GM12878 (cell line): ENCODE data around the gene ZNF566. TPM values are rescaled to one million over a fixed set of nuclear protein-coding genes. Genes with fewer than 3 reads are reported as not detected.
A peak's percentile ranks its signal among the peaks of the same experiment; 100 is the strongest.

ENCODE experiments used
- ATAC-seq: fragments of 200-7000 bp; cut with Tn5 transposase; 3 replicates; pipeline ENCODE4 v1.9.1; 2020; ENCODE audit warnings: mild to moderate bottlenecking, moderate library complexity
- BruUV-seq: library from RNA; stranded (reverse); fragments of 400-500 nt; replicated peaks from 2 replicates; lab custom pipeline; 2021; lab: Mats Ljungman, UMichigan
- CTCF ChIA-PET: fragments of 300-600 bp; sonication (Branson Sonifier 250); formaldehyde crosslinking; extraction: SDS; loops from one replicate; lab custom pipeline; 2021; ENCODE audit warnings: inconsistent platforms; lab: Yijun Ruan, JAX
- POLR2A ChIA-PET: fragments of 350-600 bp; formaldehyde crosslinking; extraction: SDS; loops from one replicate; lab custom pipeline; 2021; ENCODE audit warnings: inconsistent platforms; lab: Charles Lee
- RAD21 ChIA-PET: fragments of 300-600 bp; sonication (Branson Sonifier 250); formaldehyde crosslinking; loops from one replicate; lab custom pipeline; 2023; ENCODE audit warnings: antibody characterized with exemption; ENCODE audit not compliant: unreplicated experiment; lab: Charles Lee
- SMC1A ChIA-PET: fragments of 300-600 bp; sonication (Branson Sonifier 250); formaldehyde crosslinking; loops from one replicate; lab custom pipeline; 2023; ENCODE audit not compliant: unreplicated experiment, uncharacterized antibody; lab: Charles Lee
- DNase-seq: peaks from one replicate; pipeline ENCODE4 v3.0.0-alpha.2; 2011; ENCODE audit warnings: low read depth, low spot score
- FAIRE-seq: peaks from 3 replicates; lab custom pipeline; 2011; peaks lifted over from hg19 to GRCh38; lab: Jason Lieb, UNC
- H2AFZ ChIP-seq: 2 replicates; pipeline ENCODE4 v1.6.0; 2011; ENCODE audit warnings: low read depth, low read length, control low read depth; ENCODE audit not compliant: control insufficient read depth
- H3K27ac ChIP-seq: 2 replicates; pipeline ENCODE4 v1.5.1; 2011; ENCODE audit warnings: control low read depth; ENCODE audit not compliant: control insufficient read depth, insufficient read depth
- H3K27me3 ChIP-seq, 2 experiments: replicated peaks in 1 of 2; 2 replicates each; pipeline versions ENCODE4 v1.6.0 to v1.6.1; 2011; ENCODE audit warnings: low read length in 1 of 2; ENCODE audit not compliant: control insufficient read depth in 2 of 2, insufficient read depth in 2 of 2
- H3K36me3 ChIP-seq, 2 experiments: 2 replicates each; pipeline ENCODE4 v1.5.1; 2011; ENCODE audit warnings: low read length in 1 of 2; ENCODE audit not compliant: control insufficient read depth in 2 of 2, insufficient read depth in 2 of 2
- H3K4me1 ChIP-seq: 2 replicates; pipeline ENCODE4 v1.6.1; 2011; ENCODE audit warnings: mild to moderate bottlenecking, low read length, moderate library complexity, mixed read lengths; ENCODE audit not compliant: control insufficient read depth, insufficient read depth
- H3K4me2 ChIP-seq: 2 replicates; pipeline ENCODE4 v1.6.0; 2011; ENCODE audit warnings: control low read depth; ENCODE audit not compliant: control insufficient read depth, insufficient read depth
- H3K4me3 ChIP-seq: fragments of 200-600 bp; sonication (generic); 2 replicates; pipeline ENCODE4 v1.5.1; 2016
- H3K79me2 ChIP-seq: 2 replicates; pipeline ENCODE4 v1.6.0; 2011; ENCODE audit warnings: low read length; ENCODE audit not compliant: control insufficient read depth, insufficient read depth
- H3K9ac ChIP-seq: 2 replicates; pipeline ENCODE4 v1.8.0; 2011; ENCODE audit warnings: low read length, control low read depth, mixed read lengths; ENCODE audit not compliant: control insufficient read depth, insufficient read depth
- H3K9me3 ChIP-seq: replicated peaks from 3 replicates; pipeline ENCODE4 v1.5.1; 2011; ENCODE audit warnings: mild to moderate bottlenecking, low read length; ENCODE audit not compliant: control insufficient read depth, insufficient read depth
- H4K20me1 ChIP-seq: 2 replicates; pipeline ENCODE4 v1.6.0; 2011; ENCODE audit not compliant: control insufficient read depth, insufficient read depth
- CBX3 ChIP-seq: fragments of 200-600 bp; sonication (generic); IDR thresholded peaks from 2 replicates; pipeline ENCODE4 v1.6.1; 2016; ENCODE audit warnings: low read depth, borderline replicate concordance
- DPF2 ChIP-seq: fragments of 450-650 bp; IDR thresholded peaks from 2 replicates; pipeline ENCODE4 v1.6.1; 2017; ENCODE audit warnings: mild to moderate bottlenecking
- NFYB ChIP-seq: IDR thresholded peaks from 2 replicates; pipeline ENCODE4 v1.6.1; 2011; ENCODE audit warnings: low read depth, mild to moderate bottlenecking, low read length, improper control_type of control experiment, moderate library complexity; ENCODE audit not compliant: insufficient read depth
- PKNOX1 ChIP-seq: fragments of 450-650 bp; IDR thresholded peaks from 2 replicates; pipeline ENCODE4 v1.6.1; 2016; ENCODE audit warnings: mild to moderate bottlenecking
- PML ChIP-seq: IDR thresholded peaks from 2 replicates; pipeline ENCODE4 v1.6.1; 2012; ENCODE audit warnings: low read length, inconsistent platforms
- POLR2AphosphoS5 ChIP-seq: IDR thresholded peaks from 2 replicates; pipeline ENCODE4 v1.6.1; 2011; ENCODE audit warnings: mild to moderate bottlenecking, low read length, inconsistent platforms
- RAD51 ChIP-seq: fragments of 450-650 bp; IDR thresholded peaks from 2 replicates; pipeline ENCODE4 v1.6.1; 2016; ENCODE audit warnings: moderate library complexity, mild to moderate bottlenecking, inconsistent platforms
- RFX5 ChIP-seq: IDR thresholded peaks from 2 replicates; pipeline ENCODE4 v1.6.1; 2011; ENCODE audit warnings: low read depth, low read length, improper control_type of control experiment
- YY1 ChIP-seq: IDR thresholded peaks from 2 replicates; pipeline ENCODE4 v1.6.1; 2011; ENCODE audit warnings: low read depth, mild to moderate bottlenecking, low read length
- ZBTB33 ChIP-seq: fragments of 450-650 bp; IDR thresholded peaks from 2 replicates; pipeline ENCODE4 v1.6.1; 2017; ENCODE audit warnings: mild to moderate bottlenecking
- ZNF207 ChIP-seq: fragments of 450-650 bp; IDR thresholded peaks from 2 replicates; pipeline ENCODE4 v1.6.1; 2014; ENCODE audit warnings: antibody characterized with exemption, mild to moderate bottlenecking, borderline replicate concordance
- ZNF274 ChIP-seq: IDR thresholded peaks from one replicate; pipeline ENCODE4 v1.8.0; 2011; ENCODE audit not compliant: insufficient read length, insufficient read depth
- WGBS: methylation state at CpG from one replicate; pipeline ENCODE4 v1.1.6; 2016; ENCODE audit warnings: low lambda C conversion rate; ENCODE audit not compliant: insufficient replicate concordance, insufficient coverage; ENCODE audit errors: missing lambda C conversion rate; 5-methylcytosine and 5-hydroxymethylcytosine counted together
- in situ Hi-C: fragments of 300-500 bp; cut with MboI; formaldehyde crosslinking; loops from 9 replicates; pipeline ENCODE4 v1.14.3; 2018; ENCODE audit warnings: mixed read lengths
- intact Hi-C: fragments of 100-400 bp; cut with micrococcal nuclease; formaldehyde crosslinking; loops from one replicate; pipeline ENCODE4 v1.14.2; 2022; ENCODE audit not compliant: unreplicated experiment
- polyA plus RNA-seq, 11 experiments: library from polyadenylated mRNA; depleted of rRNA in 4 of 11; unstranded in 6 of 11; stranded (reverse) in 5 of 11; fragments of >200 nt; fragmentation: Nextera tagmentation in 4 of 11; fragmentation: Illumina TruSeq in 1 of 11; extraction: Ambion mirVana in 4 of 11; extraction: Trizol in 1 of 11; gene quantifications; 1 replicate in 1 of 11; 2 replicates in 10 of 11; pipeline versions ENCODE4 v1.2.1 to v1.2.3, GENCODE V29; 2011 to 2016; ENCODE audit warnings: inconsistent platforms in 2 of 11, missing spikeins in 2 of 11, low read depth in 1 of 11
- total RNA-seq, 4 experiments: library from RNA; depleted of rRNA in 3 of 4; stranded (reverse); fragments of >200 nt in 3 of 4; fragmentation: Illumina TruSeq in 1 of 4; extraction: Trizol in 1 of 4; gene quantifications; 2 replicates each; pipeline versions ENCODE4 v1.2.1 to v1.2.3, GENCODE V29; 2013 to 2021
- TF ChIP-seq, protein P1 (sequence below): fragments of 450-650 bp; IDR thresholded peaks from 2 replicates; pipeline ENCODE4 v1.6.1; 2017; ENCODE audit warnings: mild to moderate bottlenecking, low read depth, inconsistent platforms; ENCODE audit not compliant: poor library complexity, severe bottlenecking

ZNF566 gene
- total and polyA plus RNA-seq, 10 of the 15 experiments (the other 5 are each of a cell fraction or from before 2014, with no cell fraction given) = 2.5 to 5.8 (median 3.9) TPM

DNA sequence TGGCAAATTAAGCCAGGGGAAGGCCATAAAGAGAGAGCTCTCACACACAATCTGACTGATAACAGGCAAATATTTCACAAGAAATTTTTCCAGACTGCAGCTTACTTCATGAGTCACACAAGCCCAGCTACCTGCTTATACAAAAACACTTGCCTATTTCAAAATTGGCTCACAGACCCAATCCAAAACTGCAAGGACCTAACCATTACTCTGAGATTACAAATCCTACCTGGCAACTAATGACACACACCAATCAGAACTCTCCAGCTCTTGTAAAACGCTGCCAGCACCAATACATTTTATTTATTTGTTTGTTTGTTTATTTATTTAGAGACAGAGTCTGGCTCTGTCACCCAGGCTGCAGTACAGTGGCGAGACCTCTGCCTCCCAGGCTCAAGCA is 52.8 kb downstream of the ZNF566 start:
- 32% methylated on average over 2 of the region's 2 CpGs for WGBS
- Histone ChIP-seq H2AFZ (no peak overlapping the region), H3K9me3 (no peaks in the 10 kb centered on the region; the same call in 1 of the 3 replicates), H3K4me3 (no peak overlapping the region), H3K27me3 (no peaks in the 10 kb centered on the region), H3K79me2 (no peaks in the 10 kb centered on the region), H4K20me1 (no peaks in the 10 kb centered on the region), H3K36me3 (no peaks in the 10 kb centered on the region), H3K4me2 (no peak overlapping the region), H3K4me1 (no peaks in the 10 kb centered on the region), H3K27ac (no peak overlapping the region), H3K9ac (no peak overlapping the region)
- intact Hi-C loops = no loop called here
- POLR2A ChIA-PET = no interaction called here
- RAD21 ChIA-PET = no interaction called here
- ATAC-seq (no peak), FAIRE-seq (no peak), DNase-seq (no peak)
- no TSS peak for BruUV-seq
- SMC1A ChIA-PET = no interaction called here
- in situ Hi-C loops = no loop called here
- CTCF ChIA-PET = no interaction called here
- TF ChIP-seq POLR2AphosphoS5 (no peak), RFX5 (peak; percentile 86)

- ChIA-PET RAD21 (no interaction called here), POLR2A (no interaction called here), SMC1A (no interaction called here), CTCF (no interaction called here)
- Histone ChIP-seq H3K9me3 (peaks cover 3% of the 10 kb centered on the region; the same call in 2 of the 3 replicates), H3K4me1 (no peaks in the 10 kb centered on the region), H3K9ac (no peak overlapping the region), H3K27me3 (no peaks in the 10 kb centered on the region), H3K4me2 (no peak overlapping the region), H2AFZ (no peak overlapping the region), H3K27ac (no peak overlapping the region), H3K79me2 (no peaks in the 10 kb centered on the region), H4K20me1 (no peaks in the 10 kb centered on the region), H3K36me3 (no peaks in the 10 kb centered on the region), H3K4me3 (no peak overlapping the region)
- no TSS peak for BruUV-seq
- in situ Hi-C loops (no loop called here), intact Hi-C loops (no loop called here)
- 70% methylated on average over 4 of the region's 4 CpGs for WGBS
- no peak for DNase-seq
- ATAC-seq = no peak
- FAIRE-seq = no peak
- TF ChIP-seq ZNF274 (no peak), YY1 (no peak), NFYB (0 out of 2 replicates have a peak, but pooled peaks have one; percentile 7), RFX5 (no peak), DPF2 (no peak), CBX3 (no peak), RAD51 (no peak), ZNF207 (no peak), PML (no peak), ZBTB33 (no peak), PKNOX1 (peak; percentile 44; the same call in 1 of the 2 replicates)
- TF ChIP-seq, protein P1, sequence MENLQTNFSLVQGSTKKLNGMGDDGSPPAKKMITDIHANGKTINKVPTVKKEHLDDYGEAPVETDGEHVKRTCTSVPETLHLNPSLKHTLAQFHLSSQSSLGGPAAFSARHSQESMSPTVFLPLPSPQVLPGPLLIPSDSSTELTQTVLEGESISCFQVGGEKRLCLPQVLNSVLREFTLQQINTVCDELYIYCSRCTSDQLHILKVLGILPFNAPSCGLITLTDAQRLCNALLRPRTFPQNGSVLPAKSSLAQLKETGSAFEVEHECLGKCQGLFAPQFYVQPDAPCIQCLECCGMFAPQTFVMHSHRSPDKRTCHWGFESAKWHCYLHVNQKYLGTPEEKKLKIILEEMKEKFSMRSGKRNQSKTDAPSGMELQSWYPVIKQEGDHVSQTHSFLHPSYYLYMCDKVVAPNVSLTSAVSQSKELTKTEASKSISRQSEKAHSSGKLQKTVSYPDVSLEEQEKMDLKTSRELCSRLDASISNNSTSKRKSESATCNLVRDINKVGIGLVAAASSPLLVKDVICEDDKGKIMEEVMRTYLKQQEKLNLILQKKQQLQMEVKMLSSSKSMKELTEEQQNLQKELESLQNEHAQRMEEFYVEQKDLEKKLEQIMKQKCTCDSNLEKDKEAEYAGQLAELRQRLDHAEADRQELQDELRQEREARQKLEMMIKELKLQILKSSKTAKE = no peak
Measured at GRCh38 chr19:36423925-36424324, 65.4 kb downstream of the ZNF566 start.
